DMS79 (cell line): Measurements from ENCODE around the gene FMNL3.
A peak's percentile ranks its signal among the peaks of the same experiment; 100 is the strongest.

Source experiments
- DNase-seq: peaks from one replicate; lab custom pipeline; 2025; lab: John Stamatoyannopoulos, UW

The FMNL3 gene

DNA sequence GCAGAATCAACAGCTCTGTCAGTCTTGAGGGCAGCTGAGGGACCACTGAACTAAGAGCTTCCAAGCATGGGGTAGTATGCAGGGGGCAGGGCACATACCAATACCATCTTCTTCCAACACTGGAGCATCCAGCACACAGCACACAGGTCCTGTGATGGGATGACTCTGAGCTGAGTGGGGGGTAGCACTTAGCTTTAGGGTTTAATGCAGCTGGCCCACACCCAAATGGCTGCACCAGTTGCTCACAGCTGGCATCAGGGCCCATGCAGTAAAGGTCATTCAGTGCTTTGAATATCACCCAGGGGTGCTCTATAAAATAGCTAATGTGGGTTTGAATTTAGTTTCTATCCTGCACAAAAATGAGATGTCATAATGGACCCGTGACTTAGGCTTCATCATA is 103.5 kb downstream of the FMNL3 start:
- no peak for DNase-seq

GRCh38 chr12:49599961-49600360 is 107.2 kb downstream of the FMNL3 start:
- no peak for DNase-seq

DNA sequence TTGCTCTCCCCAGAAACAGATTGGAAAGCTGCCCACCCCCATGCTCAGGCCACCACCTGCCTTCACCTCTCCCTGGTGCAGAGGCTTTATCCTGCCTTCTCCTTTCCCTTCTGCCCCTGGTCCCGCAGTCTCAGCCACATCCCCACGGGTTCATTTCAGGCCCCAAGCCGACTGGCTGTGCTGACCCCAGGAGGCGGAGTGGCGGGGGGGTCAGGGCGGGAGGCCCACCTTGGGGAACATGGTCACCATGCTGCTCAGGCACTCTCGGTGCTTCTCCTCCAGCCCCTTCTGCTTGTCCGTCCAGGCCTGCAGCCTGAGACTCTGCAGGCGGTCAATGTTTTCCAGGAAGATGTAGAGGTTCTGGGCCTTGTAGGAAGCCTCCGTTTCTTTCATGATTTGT is 108.7 kb downstream of the FMNL3 start:
- no peak for DNase-seq

GRCh38 chr12:49588721-49589516 is 118.3 kb downstream of the FMNL3 start:
- DNase-seq, result peak; percentile 45

GRCh38 chr12:49588281-49588680 is 118.9 kb downstream of the FMNL3 start:
- DNase-seq, result no peak

DNA sequence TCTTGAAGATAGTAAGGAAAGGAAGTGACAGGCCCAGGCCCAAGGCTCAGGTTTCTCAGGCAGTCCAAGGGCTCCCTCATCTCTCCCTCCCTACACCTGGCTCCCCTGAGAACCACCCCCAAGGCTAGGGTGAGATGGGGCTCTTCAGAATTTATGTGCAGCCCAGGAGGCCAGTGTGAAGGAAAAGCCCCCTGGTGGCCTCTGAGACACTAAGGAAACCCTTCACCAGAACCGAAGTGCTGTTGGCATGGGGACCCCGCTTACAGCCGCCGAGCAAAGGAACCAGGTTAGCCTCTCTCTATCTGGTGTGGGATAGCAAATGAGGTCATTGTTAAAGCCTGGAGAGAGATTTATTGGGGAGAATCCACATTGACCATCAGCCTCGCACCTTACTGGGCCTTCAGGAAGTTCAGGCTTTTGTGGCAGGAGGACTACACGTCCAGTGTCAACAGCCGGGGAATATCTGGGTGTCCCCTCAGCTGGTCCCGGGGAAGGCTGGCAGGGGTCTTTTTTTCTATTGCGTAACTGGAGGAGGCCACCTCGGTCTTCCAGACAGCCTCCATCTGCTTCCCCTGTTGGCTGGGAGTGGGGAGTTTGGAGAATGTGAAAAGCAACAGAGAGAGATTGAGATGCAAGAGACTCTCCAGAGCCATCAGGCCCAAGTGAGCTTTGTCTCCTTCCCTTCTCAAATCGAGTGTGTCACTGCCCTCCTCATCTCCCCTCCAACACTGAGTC is 119.9 kb downstream of the FMNL3 start:
- DNase-seq, result no peak
